ENCODE data around the gene PPT1.
A peak's percentile ranks its signal among the peaks of the same experiment; 100 is the strongest.

Gene PPT1

DNA sequence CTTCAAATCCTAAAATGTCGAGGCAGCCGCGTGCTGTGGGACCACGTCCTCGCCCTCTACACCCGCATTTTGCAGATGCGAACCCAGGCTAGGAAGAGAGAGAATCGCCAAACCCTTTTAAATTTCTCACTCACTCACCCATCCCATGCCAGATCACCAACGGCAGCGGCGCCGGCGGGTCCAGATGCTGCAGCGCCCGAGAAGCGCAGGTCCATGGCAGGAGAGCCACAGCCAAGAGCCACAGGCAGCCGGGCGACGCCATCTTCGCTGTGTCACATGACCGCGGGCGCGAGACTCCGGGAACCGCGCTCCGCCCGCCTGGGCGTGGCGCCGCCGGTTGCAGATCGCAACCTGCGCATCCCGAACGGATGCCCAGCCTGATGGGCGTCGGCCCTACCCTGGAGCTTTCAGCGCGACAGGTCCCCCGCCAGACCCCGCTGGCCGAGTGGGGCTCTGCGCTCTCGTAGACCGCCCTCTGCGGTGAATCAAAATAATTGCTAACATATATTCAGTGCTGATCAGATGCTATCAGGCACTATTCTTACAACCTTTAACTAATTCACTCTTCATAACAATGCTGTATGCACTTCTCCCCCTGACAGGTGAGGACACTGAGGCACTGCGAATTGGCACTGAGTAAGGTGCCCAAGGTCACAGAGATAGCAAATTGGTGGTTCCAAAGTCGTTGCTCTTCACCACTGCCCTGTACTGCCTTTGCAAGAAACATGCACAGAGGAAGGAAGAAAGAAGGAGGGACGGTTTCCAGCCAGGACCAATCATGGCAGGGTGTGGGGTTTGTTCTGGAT is at the start of gene PPT1 (continued):
- TF ChIP-seq ZBTB48 (tag by site-specific recombination; IDR thresholded peaks at IDR 0.05) (no peak), GLIS2 (tag by site-specific recombination; IDR thresholded peaks at IDR 0.05) (0 out of 2 replicates have a peak, but pooled peaks have one; percentile 28), GFI1B (tag by site-specific recombination; IDR thresholded peaks at IDR 0.05) (no peak), SP3 (tag by site-specific recombination; IDR thresholded peaks at IDR 0.05) (peak; percentile 84), ZNF777 (tag by site-specific recombination; IDR thresholded peaks at IDR 0.05; ENCODE audit: borderline replicate concordance) (no peak), ZNF837 (tag by site-specific recombination; IDR thresholded peaks at IDR 0.05) (no peak), ZNF398 (tag by site-specific recombination; IDR thresholded peaks at IDR 0.05) (no peak), ZNF2 (tag by site-specific recombination; IDR thresholded peaks at IDR 0.05) (no peak; the same call in 1 of the 2 replicates), ZNF48 (tag by site-specific recombination; IDR thresholded peaks at IDR 0.05) (no peak), ZNF514 (tag by site-specific recombination; IDR thresholded peaks at IDR 0.05) (no peak), ZFP37 (tag by site-specific recombination; IDR thresholded peaks at IDR 0.05) (peak; percentile 81), ZNF174 (tag by site-specific recombination; IDR thresholded peaks at IDR 0.05) (no peak), ZXDB (tag by site-specific recombination; IDR thresholded peaks at IDR 0.05) (peak; percentile 74), ZNF549 (tag by site-specific recombination; IDR thresholded peaks at IDR 0.05) (no peak), RBAK (tag by site-specific recombination; IDR thresholded peaks at IDR 0.05) (no peak), ZNF555 (tag by site-specific recombination; conservative IDR thresholded peaks at IDR 0.05) (no peak), ZSCAN16 (tag by site-specific recombination; IDR thresholded peaks at IDR 0.05) (no peak), ZNF292 (tag by site-specific recombination; IDR thresholded peaks at IDR 0.05; ENCODE audit: borderline replicate concordance, low read depth) (no peak), ZNF311 (tag by site-specific recombination; IDR thresholded peaks at IDR 0.05; ENCODE audit: borderline replicate concordance) (no peak), KLF7 (tag by site-specific recombination; IDR thresholded peaks at IDR 0.05; ENCODE audit: borderline replicate concordance) (peak; percentile 98), ZNF394 (tag by site-specific recombination; IDR thresholded peaks at IDR 0.05; ENCODE audit: borderline replicate concordance) (peak; percentile 38; the same call in 1 of the 2 replicates), YY1 (tag by site-specific recombination; IDR thresholded peaks at IDR 0.05) (peak; percentile 93), ZSCAN4 (tag by site-specific recombination; IDR thresholded peaks at IDR 0.05) (no peak)
- TF ChIP-seq, protein P1, sequence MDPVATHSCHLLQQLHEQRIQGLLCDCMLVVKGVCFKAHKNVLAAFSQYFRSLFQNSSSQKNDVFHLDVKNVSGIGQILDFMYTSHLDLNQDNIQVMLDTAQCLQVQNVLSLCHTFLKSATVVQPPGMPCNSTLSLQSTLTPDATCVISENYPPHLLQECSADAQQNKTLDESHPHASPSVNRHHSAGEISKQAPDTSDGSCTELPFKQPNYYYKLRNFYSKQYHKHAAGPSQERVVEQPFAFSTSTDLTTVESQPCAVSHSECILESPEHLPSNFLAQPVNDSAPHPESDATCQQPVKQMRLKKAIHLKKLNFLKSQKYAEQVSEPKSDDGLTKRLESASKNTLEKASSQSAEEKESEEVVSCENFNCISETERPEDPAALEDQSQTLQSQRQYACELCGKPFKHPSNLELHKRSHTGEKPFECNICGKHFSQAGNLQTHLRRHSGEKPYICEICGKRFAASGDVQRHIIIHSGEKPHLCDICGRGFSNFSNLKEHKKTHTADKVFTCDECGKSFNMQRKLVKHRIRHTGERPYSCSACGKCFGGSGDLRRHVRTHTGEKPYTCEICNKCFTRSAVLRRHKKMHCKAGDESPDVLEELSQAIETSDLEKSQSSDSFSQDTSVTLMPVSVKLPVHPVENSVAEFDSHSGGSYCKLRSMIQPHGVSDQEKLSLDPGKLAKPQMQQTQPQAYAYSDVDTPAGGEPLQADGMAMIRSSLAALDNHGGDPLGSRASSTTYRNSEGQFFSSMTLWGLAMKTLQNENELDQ (tag by site-specific recombination; IDR thresholded peaks at IDR 0.05; ENCODE audit: low read depth), result no peak
- TF ChIP-seq, protein P2, sequence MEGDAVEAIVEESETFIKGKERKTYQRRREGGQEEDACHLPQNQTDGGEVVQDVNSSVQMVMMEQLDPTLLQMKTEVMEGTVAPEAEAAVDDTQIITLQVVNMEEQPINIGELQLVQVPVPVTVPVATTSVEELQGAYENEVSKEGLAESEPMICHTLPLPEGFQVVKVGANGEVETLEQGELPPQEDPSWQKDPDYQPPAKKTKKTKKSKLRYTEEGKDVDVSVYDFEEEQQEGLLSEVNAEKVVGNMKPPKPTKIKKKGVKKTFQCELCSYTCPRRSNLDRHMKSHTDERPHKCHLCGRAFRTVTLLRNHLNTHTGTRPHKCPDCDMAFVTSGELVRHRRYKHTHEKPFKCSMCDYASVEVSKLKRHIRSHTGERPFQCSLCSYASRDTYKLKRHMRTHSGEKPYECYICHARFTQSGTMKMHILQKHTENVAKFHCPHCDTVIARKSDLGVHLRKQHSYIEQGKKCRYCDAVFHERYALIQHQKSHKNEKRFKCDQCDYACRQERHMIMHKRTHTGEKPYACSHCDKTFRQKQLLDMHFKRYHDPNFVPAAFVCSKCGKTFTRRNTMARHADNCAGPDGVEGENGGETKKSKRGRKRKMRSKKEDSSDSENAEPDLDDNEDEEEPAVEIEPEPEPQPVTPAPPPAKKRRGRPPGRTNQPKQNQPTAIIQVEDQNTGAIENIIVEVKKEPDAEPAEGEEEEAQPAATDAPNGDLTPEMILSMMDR (tag by site-specific recombination; IDR thresholded peaks at IDR 0.05), result peak; percentile 75
- TF ChIP-seq, protein P3, sequence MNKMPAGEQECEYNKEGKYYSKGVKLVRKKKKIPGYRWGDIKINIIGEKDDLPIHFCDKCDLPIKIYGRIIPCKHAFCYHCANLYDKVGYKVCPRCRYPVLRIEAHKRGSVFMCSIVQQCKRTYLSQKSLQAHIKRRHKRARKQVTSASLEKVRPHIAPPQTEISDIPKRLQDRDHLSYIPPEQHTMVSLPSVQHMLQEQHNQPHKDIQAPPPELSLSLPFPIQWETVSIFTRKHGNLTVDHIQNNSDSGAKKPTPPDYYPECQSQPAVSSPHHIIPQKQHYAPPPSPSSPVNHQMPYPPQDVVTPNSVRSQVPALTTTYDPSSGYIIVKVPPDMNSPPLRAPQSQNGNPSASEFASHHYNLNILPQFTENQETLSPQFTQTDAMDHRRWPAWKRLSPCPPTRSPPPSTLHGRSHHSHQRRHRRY (tag by site-specific recombination; IDR thresholded peaks at IDR 0.05), result no peak
- TF ChIP-seq, protein P4, sequence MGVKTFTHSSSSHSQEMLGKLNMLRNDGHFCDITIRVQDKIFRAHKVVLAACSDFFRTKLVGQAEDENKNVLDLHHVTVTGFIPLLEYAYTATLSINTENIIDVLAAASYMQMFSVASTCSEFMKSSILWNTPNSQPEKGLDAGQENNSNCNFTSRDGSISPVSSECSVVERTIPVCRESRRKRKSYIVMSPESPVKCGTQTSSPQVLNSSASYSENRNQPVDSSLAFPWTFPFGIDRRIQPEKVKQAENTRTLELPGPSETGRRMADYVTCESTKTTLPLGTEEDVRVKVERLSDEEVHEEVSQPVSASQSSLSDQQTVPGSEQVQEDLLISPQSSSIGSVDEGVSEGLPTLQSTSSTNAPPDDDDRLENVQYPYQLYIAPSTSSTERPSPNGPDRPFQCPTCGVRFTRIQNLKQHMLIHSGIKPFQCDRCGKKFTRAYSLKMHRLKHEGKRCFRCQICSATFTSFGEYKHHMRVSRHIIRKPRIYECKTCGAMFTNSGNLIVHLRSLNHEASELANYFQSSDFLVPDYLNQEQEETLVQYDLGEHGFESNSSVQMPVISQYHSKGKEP (tag by site-specific recombination; IDR thresholded peaks at IDR 0.05), result peak; percentile 37; the same call in 1 of the 2 replicates
- TF ChIP-seq, protein P5, sequence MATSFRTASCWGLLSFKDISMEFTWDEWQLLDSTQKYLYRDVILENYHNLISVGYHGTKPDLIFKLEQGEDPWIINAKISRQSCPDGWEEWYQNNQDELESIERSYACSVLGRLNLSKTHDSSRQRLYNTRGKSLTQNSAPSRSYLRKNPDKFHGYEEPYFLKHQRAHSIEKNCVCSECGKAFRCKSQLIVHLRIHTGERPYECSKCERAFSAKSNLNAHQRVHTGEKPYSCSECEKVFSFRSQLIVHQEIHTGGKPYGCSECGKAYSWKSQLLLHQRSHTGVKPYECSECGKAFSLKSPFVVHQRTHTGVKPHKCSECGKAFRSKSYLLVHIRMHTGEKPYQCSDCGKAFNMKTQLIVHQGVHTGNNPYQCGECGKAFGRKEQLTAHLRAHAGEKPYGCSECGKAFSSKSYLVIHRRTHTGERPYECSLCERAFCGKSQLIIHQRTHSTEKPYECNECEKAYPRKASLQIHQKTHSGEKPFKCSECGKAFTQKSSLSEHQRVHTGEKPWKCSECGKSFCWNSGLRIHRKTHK (tag by site-specific recombination; IDR thresholded peaks at IDR 0.05), result no peak
